ENCODE data around the gene KCNJ9.

KCNJ9 gene

GRCh38 chr1:160139840-160140239 is 58.5 kb downstream of the KCNJ9 start:
- Histone ChIP-seq H4K20me1 (ENCODE audit: control insufficient read depth, insufficient read depth, low read depth, low read length) (no peaks in the 10 kb centered on the region), H3F3A (ENCODE audit: control insufficient read depth, insufficient read depth) (no peaks in the 10 kb centered on the region), H3K4me3 (ENCODE audit: low read length) (no peak overlapping the region), H3K36me3 (ENCODE audit: control insufficient read depth, low read length) (no peaks in the 10 kb centered on the region), H3K27me3 (ENCODE audit: control insufficient read depth, low read length) (peaks cover 5% of the 10 kb centered on the region), H3K4me1 (ENCODE audit: control insufficient read depth, low read length) (no peaks in the 10 kb centered on the region), H3K79me2 (ENCODE audit: control insufficient read depth, low read length) (no peaks in the 10 kb centered on the region), H3K4me2 (ENCODE audit: low read length) (no peak overlapping the region), H3K27ac (ENCODE audit: low read depth, low read length) (no peak overlapping the region), H3K9me3 (ENCODE audit: control insufficient read depth, insufficient read depth, low read length) (no peaks in the 10 kb centered on the region), H3K9me2 (replicated peaks; ENCODE audit: control insufficient read depth, low read length) (no peaks in the 10 kb centered on the region)
- TF ChIP-seq CTCF (IDR thresholded peaks at IDR 0.05; ENCODE audit: low read depth, low read length, poor library complexity, severe bottlenecking) (no peak), EZH2phosphoT487 (IDR thresholded peaks at IDR 0.05; ENCODE audit: borderline replicate concordance, low read length) (no peak)
